ENCODE data around the gene CDC45.
A peak's percentile ranks its signal among the peaks of the same experiment; 100 is the strongest.

The CDC45 gene

DNA sequence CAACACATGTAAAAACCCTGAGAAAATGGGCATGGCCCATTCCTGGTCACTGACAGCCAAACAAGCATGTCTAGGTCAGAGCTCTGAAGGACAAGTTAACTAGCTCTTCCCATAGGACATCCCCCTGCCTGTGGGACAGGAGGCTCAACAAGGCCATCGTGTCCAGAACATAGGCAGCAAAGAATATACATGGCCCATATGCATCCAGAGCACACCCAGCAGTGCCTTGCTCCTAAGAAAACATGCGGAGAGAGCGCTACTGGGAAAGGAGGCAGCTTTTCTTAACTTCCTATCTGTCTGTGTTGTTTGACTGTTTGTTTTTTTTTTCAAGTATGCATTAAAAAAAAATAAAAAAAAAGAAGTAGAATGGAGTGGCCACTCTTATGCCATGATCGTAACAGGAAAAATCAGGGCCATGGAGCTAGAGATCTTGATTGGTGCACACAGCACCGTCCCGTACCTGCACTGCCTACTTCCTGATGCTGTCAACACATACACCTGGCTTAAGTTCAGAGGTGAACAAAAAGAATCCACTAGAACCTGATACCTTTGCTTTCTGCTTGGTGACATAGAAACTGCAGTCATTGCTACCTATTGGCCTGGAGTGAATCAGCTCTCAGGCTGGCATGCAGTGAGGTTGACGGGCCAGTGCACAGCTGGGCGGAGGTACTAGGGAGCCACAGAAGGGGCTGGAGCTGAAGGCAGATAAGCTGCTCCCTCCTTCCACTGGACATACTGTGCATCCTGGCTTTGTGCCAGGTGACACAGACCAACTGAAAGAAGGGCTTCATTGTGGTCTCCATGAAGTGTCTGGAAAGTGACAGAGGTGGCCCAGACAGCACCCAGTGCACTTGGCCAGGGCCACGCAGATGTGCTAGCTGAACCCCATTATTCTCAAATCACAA lies 12.6 kb upstream of the CDC45 start:
- DNase-seq (ENCODE audit: low read depth in 1 of 2, low spot score in 1 of 2) = no peak

DNA sequence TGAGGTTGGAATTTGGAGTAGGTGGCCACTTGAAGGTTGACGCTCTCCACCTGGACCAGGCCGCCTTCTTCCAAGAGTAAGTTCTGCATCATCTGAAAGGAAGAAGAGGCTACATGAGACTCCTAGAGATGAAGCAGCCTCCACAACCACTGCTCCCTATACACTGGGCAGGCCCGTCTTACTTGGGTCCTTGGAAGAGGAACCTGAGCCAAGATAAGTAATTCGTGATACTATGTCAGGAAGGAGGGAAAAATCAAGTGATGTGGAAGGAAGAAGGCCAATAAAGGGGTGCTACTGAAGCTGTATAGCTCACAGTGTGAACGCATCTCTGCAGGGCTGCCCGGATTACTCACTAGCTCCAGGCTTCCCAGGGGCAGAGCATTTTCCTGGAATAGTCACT lies 11.8 kb upstream of the CDC45 start:
- DNase-seq (ENCODE audit: low read depth in 1 of 2, low spot score in 1 of 2) = no peak

DNA sequence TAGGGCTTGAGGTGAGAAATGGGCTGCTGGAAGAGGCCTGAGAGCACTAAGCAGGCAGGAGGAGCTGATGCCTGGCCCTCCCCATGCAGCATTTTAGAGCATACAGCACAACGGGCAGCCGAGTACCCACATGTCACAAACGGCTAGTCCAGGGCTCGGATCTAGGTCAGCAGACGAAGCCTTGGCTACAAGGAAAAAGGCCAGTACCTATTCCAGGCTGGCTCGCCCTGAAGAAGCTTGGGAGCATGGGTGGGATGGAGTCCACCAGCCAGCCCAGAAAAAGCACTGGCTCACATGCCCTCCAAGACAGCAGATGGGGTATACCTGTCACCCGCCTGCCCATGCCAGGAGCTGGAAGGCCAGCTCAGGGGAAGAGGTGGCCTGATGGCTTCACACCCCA lies 10.3 kb upstream of the CDC45 start:
- DNase-seq (ENCODE audit: low read depth in 1 of 2, low spot score in 1 of 2) = no peak

DNA sequence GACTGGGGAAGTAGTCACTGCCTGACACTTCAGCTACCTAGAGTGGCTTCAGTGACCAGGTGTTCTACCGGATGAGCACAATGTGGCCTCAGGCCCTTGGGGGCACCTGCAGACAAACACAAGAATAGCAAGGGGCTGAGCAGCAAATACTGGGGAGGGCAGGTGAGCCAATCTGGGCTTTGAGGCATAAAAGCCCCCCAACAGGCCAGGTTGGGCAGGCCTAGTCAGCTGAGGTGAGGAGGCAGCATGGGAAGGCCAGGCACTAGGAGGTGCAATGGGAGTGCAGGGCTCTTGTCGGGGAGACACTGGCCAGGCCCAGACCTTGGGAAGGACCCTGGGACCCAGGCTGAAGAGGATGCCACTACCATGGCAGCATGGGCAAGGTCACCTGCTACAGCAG lies 9.7 kb upstream of the CDC45 start:
- no peak for DNase-seq (ENCODE audit: low read depth in 1 of 2, low spot score in 1 of 2)

GRCh38 chr22:19471572-19471971 lies 8.1 kb upstream of the CDC45 start:
- DNase-seq (ENCODE audit: low read depth in 1 of 2, low spot score in 1 of 2) = no peak

- DNase-seq (ENCODE audit: low read depth in 1 of 2, low spot score in 1 of 2) = no peak
Measured at GRCh38 chr22:19472233-19472632, 7.5 kb upstream of the CDC45 start.

- no peak for DNase-seq (ENCODE audit: low read depth in 1 of 2, low spot score in 1 of 2)
Measured at GRCh38 chr22:19473578-19473977, 6.1 kb upstream of the CDC45 start.

DNA sequence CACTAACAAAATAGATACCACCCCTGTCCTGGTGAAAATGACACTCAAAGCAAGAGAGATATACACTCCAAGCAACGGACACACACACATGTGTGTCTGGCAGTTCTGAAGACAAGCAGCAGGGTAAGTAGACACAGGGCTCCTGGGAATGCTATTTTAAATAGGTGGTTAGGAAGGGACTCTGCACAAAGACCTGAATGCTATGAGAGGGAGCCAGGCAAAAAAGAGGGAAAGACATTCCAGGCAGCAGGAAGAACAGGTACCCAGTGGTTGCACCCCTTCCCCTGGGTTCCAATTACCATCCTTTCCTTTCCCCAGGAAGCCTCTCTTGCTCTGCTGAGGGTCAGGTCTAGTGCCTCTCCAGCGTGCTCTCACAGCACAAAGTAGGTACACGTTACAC lies 3.7 kb upstream of the CDC45 start:
- no peak for DNase-seq (ENCODE audit: low read depth in 1 of 2, low spot score in 1 of 2)

GRCh38 chr22:19477321-19478044 lies 2.2 kb upstream of the CDC45 start:
- DNase-seq (ENCODE audit: low read depth in 1 of 2, low spot score in 1 of 2) = no peak

GRCh38 chr22:19478045-19478900 lies 1.4 kb upstream of the CDC45 start:
- no peak for DNase-seq (ENCODE audit: low read depth in 1 of 2, low spot score in 1 of 2)

GRCh38 chr22:19478901-19479354 lies 792 bp upstream of the CDC45 start, which contains the start of gene UFD1:
Gene UFD1, minus strand, starts transcription at chr22:19479193. Its CDS starts 108 bp downstream, at chr22:19479085.
- peak; percentile 58 to 67 for DNase-seq (ENCODE audit: low read depth in 1 of 2, low spot score in 1 of 2)

DNA sequence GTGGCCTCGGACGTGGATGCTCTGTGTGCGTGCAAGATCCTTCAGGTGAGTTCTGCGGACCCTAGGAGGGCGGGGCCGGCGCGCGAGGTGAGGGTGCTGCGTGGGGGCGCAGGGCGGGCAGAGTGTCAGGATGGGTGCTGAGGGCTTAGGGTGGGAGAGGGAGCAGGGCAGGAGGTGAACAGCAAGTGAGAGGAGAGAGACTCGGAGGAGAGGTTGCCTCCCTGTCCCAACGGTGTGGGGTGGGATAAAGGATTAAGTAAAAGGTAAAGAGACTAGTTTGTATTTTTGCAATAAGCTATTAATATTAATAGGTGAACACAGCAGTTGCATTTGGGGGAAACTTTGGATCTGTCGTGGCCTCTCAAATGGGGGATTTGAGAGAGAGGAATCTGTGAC lies 451 bp downstream of the CDC45 start:
- DNase-seq (ENCODE audit: low read depth in 1 of 2, low spot score in 1 of 2) = no peak

DNA sequence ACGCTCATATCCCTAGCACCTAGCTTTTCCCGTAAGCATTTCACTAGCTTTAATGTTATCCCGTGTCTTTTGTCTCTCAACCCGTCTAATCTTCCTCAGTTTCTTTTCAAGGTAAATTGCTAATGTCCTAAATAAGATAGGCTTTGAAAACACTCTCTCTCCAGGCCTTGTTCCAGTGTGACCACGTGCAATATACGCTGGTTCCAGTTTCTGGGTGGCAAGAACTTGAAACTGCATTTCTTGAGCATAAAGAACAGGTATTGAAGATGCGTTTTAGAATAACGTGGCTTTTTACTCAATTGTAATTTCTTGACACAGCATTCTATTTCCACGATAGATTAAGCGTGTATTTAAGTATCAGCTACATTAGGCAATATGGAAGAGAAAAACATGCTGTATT lies 1.1 kb downstream of the CDC45 start:
- no peak for DNase-seq (ENCODE audit: low read depth in 1 of 2, low spot score in 1 of 2)

DNA sequence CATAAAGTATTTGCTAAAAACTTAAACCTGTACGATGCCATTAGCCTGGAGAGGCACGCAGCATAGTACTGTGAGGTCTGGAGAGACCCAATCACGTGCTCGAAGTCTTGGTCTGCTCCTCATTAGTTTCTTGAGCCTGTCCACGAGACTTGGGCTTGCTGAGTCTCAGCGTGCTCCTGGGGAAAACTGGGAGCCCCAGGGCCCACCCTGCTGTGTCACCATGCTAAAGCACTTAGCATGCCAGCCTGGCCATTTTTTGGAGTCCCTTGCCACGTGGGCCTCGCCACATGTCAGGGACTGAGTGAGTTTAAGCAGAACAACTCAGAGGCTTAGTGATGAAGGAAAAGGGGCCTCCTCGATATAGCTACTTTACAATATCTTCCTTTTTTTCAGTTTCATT lies 2.6 kb downstream of the CDC45 start:
- DNase-seq (ENCODE audit: low read depth in 1 of 2, low spot score in 1 of 2) = no peak

DNA sequence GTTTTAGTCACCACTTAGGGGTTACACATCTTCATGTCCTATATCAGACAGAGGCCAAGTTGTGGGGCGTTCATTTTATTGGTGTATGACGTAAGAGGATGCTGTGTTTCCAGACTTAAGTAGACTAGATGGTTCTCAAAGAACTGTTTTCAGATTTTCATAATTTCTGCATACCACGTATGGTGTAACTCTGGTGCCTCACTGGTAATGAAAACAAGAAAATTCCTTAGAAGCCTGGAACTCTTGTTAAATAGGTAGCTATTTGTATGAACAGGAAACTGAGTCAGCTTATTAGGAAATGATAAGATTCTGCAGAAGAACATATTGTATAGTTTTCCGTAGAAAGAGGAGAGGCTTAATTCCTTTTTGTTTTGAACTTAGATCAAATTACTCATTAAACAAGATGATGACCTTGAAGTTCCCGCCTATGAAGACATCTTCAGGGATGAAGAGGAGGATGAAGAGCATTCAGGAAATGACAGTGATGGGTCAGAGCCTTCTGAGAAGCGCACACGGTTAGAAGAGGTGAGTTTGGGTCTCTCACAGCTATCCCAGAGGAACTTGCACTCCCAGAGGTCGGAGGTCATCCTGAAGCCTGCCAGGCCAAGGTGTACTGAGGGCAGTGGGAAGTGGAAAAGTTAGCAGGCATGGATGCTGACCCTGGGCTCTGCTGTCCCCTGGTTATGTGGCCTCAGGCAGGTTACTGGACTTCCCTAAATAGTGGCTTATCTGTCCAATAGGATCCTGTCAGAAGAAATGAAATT lies 3.9 kb downstream of the CDC45 start:
- DNase-seq (ENCODE audit: low read depth in 1 of 2, low spot score in 1 of 2) = no peak

DNA sequence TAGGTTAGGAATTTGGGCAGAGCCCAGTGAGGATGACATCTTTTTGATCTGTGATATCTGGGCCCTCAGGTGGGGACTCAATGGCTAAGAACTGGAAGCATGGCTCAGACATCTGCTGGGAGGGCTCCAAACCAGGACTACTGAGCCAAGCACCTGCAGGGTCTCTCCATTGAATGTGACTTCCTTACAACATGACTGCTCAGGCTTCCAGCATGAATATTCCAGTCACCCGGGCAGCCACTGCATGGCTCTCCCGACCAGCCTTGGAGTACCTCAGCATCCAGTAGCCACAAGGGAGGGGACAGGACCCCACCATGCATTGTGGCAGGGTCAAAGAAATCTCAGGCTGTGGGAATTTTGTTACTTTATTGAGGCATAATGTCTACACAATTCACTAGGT lies 8.6 kb downstream of the CDC45 start:
- no peak for DNase-seq (ENCODE audit: low read depth in 1 of 2, low spot score in 1 of 2)

- no peak for DNase-seq (ENCODE audit: low read depth in 1 of 2, low spot score in 1 of 2)
Measured at GRCh38 chr22:19488884-19489843, 9.4 kb downstream of the CDC45 start.

GRCh38 chr22:19490628-19491230 lies 11.0 kb downstream of the CDC45 start:
- no peak for DNase-seq (ENCODE audit: low read depth in 1 of 2, low spot score in 1 of 2)

Measured in stimulated activated CD4-positive, alpha-beta T cell treated with anti-CD3 and anti-CD28 coated beads, Interleukin-15, amount 100 ng/mL, for 1 hour (primary cell).